ENCODE measurements around the gene HELZ. TPM values are rescaled to one million over a fixed set of nuclear protein-coding genes. Genes with fewer than 3 reads are reported as not detected.
A peak's percentile ranks its signal among the peaks of the same experiment; 100 is the strongest.

HELZ gene
- total RNA-seq, 1 donor from 2014 or later = 39.1 TPM

DNA sequence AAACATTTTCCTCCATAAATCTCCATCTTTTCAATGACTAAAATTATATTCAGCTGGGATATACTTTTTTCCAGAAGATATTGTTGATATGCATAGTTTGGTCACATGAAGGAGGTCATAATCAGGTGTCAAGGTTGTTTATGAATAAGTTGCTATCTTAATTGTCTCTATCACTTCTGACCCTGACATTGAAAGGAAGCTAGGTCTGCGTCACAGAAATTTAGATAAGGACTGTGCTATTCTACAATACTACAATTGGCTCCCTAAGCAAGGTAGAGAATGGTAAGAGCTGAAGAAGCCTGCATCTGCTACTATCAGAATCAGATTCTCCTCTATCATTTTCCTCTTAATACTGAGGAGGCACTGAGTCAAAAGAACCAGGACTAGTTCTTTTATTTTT lies 133.2 kb downstream of the HELZ start:
- no peak for DNase-seq (ENCODE audit: low read depth, low spot score)
- no peak overlapping the region for H3K27ac Mint-ChIP-seq (ENCODE audit: unreplicated experiment)
- no peak for TF ChIP-seq CTCF (conservative IDR thresholded peaks at IDR 0.05)
- H3K4me1 Mint-ChIP-seq = no peaks in the 10 kb centered on the region
- H3K9me3 Mint-ChIP-seq = peaks cover 2% of the 10 kb centered on the region
- H3K27me3 Mint-ChIP-seq (ENCODE audit: low read depth) = no peaks in the 10 kb centered on the region
- peaks cover 34% of the 10 kb centered on the region for H3K36me3 Mint-ChIP-seq (ENCODE audit: low read depth)
- H3K4me3 Mint-ChIP-seq = no peak overlapping the region

GRCh38 chr17:67111327-67111726 lies 133.7 kb downstream of the HELZ start:
- no peak for TF ChIP-seq CTCF (conservative IDR thresholded peaks at IDR 0.05)
- peaks cover 31% of the 10 kb centered on the region for H3K36me3 Mint-ChIP-seq (ENCODE audit: low read depth)
- no peak for DNase-seq (ENCODE audit: low read depth, low spot score)
- no peak overlapping the region for H3K27ac Mint-ChIP-seq (ENCODE audit: unreplicated experiment)
- no peaks in the 10 kb centered on the region for H3K27me3 Mint-ChIP-seq (ENCODE audit: low read depth)
- H3K4me3 Mint-ChIP-seq = no peak overlapping the region
- no peaks in the 10 kb centered on the region for H3K4me1 Mint-ChIP-seq
- peaks cover under 1% of the 10 kb centered on the region for H3K9me3 Mint-ChIP-seq

DNA sequence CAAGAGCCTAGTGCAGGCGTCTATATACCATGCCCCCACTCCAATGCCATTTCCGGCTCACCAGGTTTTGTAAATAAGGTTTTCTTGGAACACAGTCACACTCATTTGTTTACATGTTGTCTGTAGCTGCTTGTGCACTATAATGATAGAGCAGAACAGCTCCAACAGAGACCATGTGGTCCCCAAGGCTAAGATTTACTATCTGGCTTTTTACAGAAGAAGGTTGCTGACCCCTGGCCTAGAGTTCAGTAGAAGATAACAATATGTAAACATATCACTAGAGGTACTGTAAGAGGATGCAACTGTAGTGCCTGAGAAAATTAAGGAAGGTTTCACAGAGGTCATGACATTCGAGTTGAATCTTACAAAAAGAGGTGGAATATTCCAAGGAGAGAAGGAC lies 134.4 kb downstream of the HELZ start:
- no peak for TF ChIP-seq CTCF (conservative IDR thresholded peaks at IDR 0.05)
- H3K4me3 Mint-ChIP-seq = no peak overlapping the region
- no peaks in the 10 kb centered on the region for H3K27me3 Mint-ChIP-seq (ENCODE audit: low read depth)
- DNase-seq (ENCODE audit: low read depth, low spot score) = no peak
- H3K9me3 Mint-ChIP-seq = no peaks in the 10 kb centered on the region
- H3K27ac Mint-ChIP-seq (ENCODE audit: unreplicated experiment) = no peak overlapping the region
- H3K4me1 Mint-ChIP-seq = no peaks in the 10 kb centered on the region
- H3K36me3 Mint-ChIP-seq (ENCODE audit: low read depth) = peaks cover 26% of the 10 kb centered on the region

DNA sequence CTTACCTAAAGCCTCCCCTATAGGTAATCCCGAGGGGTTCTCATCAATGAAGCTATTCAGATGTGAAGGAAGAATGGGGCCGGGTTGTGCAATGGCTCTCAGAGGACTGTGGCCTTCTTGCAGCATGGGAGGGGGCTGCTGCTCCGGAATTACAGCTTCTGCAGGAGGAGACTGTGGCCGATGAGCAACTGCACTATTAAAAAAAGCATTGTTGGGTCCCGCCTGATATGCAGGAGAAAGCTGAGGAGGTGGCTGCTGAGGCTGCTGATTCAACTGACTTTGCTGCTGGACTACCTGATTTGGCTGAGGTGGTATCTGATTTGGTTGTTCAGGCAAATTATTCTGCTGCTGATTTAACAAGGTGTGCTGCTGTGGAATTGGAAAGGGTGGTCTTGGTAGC lies 135.9 kb downstream of the HELZ start:
- Mint-ChIP-seq H3K4me1 (no peaks in the 10 kb centered on the region), H3K27ac (ENCODE audit: unreplicated experiment) (peak overlapping the region; percentile 2), H3K36me3 (ENCODE audit: low read depth) (peaks cover 23% of the 10 kb centered on the region), H3K4me3 (no peak overlapping the region), H3K9me3 (no peaks in the 10 kb centered on the region), H3K27me3 (ENCODE audit: low read depth) (no peaks in the 10 kb centered on the region)
- no peak for DNase-seq (ENCODE audit: low read depth, low spot score)
- no peak for TF ChIP-seq CTCF (conservative IDR thresholded peaks at IDR 0.05)

DNA sequence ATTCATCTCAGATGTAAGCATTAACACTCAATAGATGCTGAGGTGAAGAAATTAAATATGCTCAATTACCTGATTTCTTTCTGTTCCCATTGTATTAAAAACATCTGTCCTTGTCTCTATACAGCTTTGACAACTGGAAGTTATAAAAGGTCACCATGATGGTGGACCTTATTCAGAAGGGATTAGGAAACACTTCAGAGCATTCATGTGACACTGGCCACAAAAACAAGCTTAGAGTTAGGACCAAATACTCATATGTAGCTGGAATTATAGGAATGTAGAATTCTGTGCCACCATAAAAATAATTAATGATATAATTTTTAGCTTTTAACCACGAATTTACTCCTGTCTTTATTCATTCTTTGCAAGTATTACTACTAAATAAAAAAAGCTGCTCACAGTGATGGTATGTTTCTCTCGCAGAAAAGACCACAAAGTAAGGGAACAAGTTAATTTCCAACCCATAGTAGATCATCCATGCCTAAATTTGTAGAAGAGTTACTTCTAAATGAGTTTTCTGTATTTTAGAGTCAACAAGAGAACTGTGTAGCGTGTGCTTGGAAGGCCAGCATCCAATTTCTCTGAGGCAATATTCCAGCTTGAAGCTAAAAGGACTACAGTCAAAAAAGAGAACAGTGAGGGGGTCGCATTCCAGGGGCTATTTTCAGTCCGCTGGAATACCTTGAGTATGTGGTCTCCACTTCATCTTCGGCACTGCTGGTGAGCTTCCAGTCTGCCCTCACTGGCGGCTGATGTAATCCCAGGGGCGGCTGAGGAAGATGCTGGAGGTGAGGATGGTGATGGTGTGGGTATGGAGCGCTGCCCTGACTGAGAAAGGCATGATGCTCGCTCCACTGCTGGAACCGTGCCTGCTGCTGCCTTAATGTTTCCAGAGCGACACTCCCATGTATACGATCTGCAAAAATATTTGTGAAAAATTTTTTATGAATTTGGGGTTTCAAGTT lies 136.9 kb downstream of the HELZ start:
- Mint-ChIP-seq H3K36me3 (ENCODE audit: low read depth) (peaks cover 20% of the 10 kb centered on the region), H3K27ac (ENCODE audit: unreplicated experiment) (peak overlapping the region; percentile 17), H3K4me1 (no peaks in the 10 kb centered on the region), H3K4me3 (no peak overlapping the region), H3K27me3 (ENCODE audit: low read depth) (no peaks in the 10 kb centered on the region), H3K9me3 (no peaks in the 10 kb centered on the region)
- no peak for DNase-seq (ENCODE audit: low read depth, low spot score)
- no peak for TF ChIP-seq CTCF (conservative IDR thresholded peaks at IDR 0.05)
